Vagina (tissue), 2 donors: ENCODE results near the gene DNAH2.

Source experiments
- CTCF ChIP-seq, 3 experiments: fragments of 450-650 bp in 2 of 3; fragments of 200-600 bp in 1 of 3; sonication (generic) in 1 of 3; IDR thresholded peaks; one replicate each; pipeline ENCODE4 v1.5.1; 2017 to 2019; ENCODE audit warnings: antibody characterized with exemption in 3 of 3, mild to moderate bottlenecking in 2 of 3, moderate library complexity in 2 of 3
- POLR2A ChIP-seq, 2 donors: fragments of 450-650 bp; IDR thresholded peaks; one replicate each; pipeline ENCODE4 v1.6.1; 2017; ENCODE audit warnings: antibody characterized with exemption in 2 of 2, mild to moderate bottlenecking in 2 of 2, moderate library complexity in 2 of 2

- TF ChIP-seq CTCF (IDR thresholded peaks at IDR 0.05): no peak
- no peak for TF ChIP-seq POLR2A (IDR thresholded peaks at IDR 0.05)
These were observed 76.6 kb downstream of the DNAH2 start for GRCh38 chr17:7794075-7794663.
